ENCODE results near the gene SAP30BP. TPM values are rescaled to one million over a fixed set of nuclear protein-coding genes. Genes with fewer than 3 reads are reported as not detected.

SAP30BP gene
- total and polyA plus RNA-seq, 2 of the 8 experiments (the other 6 are each of a cell fraction or from before 2014, with no cell fraction given), result 63.3 to 79.9 TPM

- Histone ChIP-seq H3K9ac (replicated peaks in 1 of 4; ENCODE audit: extremely low read depth in 1 of 4, low read depth in 3 of 4, low read length in 3 of 4) (no peak overlapping the region), H3K27me3 (replicated peaks in 1 of 4; ENCODE audit: control insufficient read depth in 3 of 4, extremely low read depth in 1 of 4, insufficient read depth in 3 of 4, low read length in 3 of 4) (no peaks in the 10 kb centered on the region), H3K4me3 (ENCODE audit: extremely low read depth in 1 of 4, insufficient read depth in 2 of 4, low read depth in 3 of 4, low read length in 4 of 4) (no peak overlapping the region), H3K27ac (ENCODE audit: low read depth, low read length) (peak overlapping the region; percentile 63), H4K20me1 (replicated peaks in 1 of 2; ENCODE audit: control insufficient read depth in 1 of 2, insufficient read depth in 2 of 2, low read length in 2 of 2) (peaks cover 0 to 1% of the 10 kb centered on the region in 2 experiments), H2AFZ (ENCODE audit: low read length) (no peak overlapping the region), H2BK120ac (replicated peaks; ENCODE audit: low read depth, low read length) (no peak overlapping the region), H2BK5ac (ENCODE audit: low read depth, low read length) (peak overlapping the region; percentile 3; the same call in 1 of the 2 replicates), H3K4ac (replicated peaks; ENCODE audit: insufficient read length, low read depth, low read length) (no peak overlapping the region), H3K9me3 (ENCODE audit: insufficient read depth in 2 of 2, low read depth in 1 of 2, low read length in 1 of 2) (no peaks in the 10 kb centered on the region), H3K4me2 (ENCODE audit: insufficient read depth in 1 of 2, low read depth in 2 of 2, low read length in 2 of 2) (0 out of 4 replicates have a peak overlapping the region, but pooled peaks of 1 of the 2 experiments have one; percentile 25), H2BK12ac (ENCODE audit: low read depth, low read length) (0 out of 2 replicates have a peak overlapping the region, but pooled peaks have one; percentile 6), H3K79me1 (ENCODE audit: low read depth, low read length) (no peaks in the 10 kb centered on the region; the same call in 1 of the 2 replicates), H3K23ac (ENCODE audit: insufficient read length) (no peak overlapping the region), H4K5ac (ENCODE audit: insufficient read length, low read depth, low read length) (no peak overlapping the region), H2BK20ac (ENCODE audit: low read length) (no peak overlapping the region), H3K23me2 (ENCODE audit: low read depth, low read length) (no peaks in the 10 kb centered on the region), H3K18ac (ENCODE audit: extremely low read depth, low read length) (no peak overlapping the region), H3K79me2 (ENCODE audit: control insufficient read depth in 1 of 2, insufficient read depth in 2 of 2, low read length in 2 of 2) (no peaks in the 10 kb centered on the region; a peak in 1 of 4 replicates), H3K14ac (ENCODE audit: insufficient read length) (no peak overlapping the region), H4K8ac (ENCODE audit: extremely low read depth, insufficient read depth, low read length) (no peak overlapping the region), H3K56ac (replicated peaks; ENCODE audit: insufficient read length, low read depth, low read length) (no peak overlapping the region), H3K4me1 (replicated peaks in 1 of 4; ENCODE audit: control insufficient read depth in 3 of 4, insufficient read depth in 4 of 4, low read length in 3 of 4) (peaks cover 5 to 16% (median 10%) of the 10 kb centered on the region in 4 experiments), H3K36me3 (ENCODE audit: control insufficient read depth in 2 of 4, insufficient read depth in 4 of 4, low read length in 3 of 4) (no peaks in the 10 kb centered on the region; a peak in 1 of 8 replicates), H2AK5ac (ENCODE audit: low read depth, low read length) (no peak overlapping the region), H4K91ac (replicated peaks; ENCODE audit: insufficient read length, low read length) (no peak overlapping the region), H2BK15ac (ENCODE audit: low read length) (no peak overlapping the region)
- CTCF ChIA-PET (ENCODE audit: partially characterized antibody), result interaction anchor here (1.1 to 59.2 kb wide), 6 partner anchors 2 to 402 kb away, joined by 3 to 2200 read pairs (median 158); partner anchors contain the start of genes RECQL5, SAP30BP and SMIM5
- TF ChIP-seq SRF (IDR thresholded peaks at IDR 0.05; ENCODE audit: low read depth, low read length) (no peak), EP300 (IDR thresholded peaks at IDR 0.05; ENCODE audit: borderline replicate concordance in 1 of 2, low read depth in 2 of 2, low read length in 2 of 2) (no peak), MAX (IDR thresholded peaks at IDR 0.05) (no peak), HDAC6 (IDR thresholded peaks at IDR 0.05; ENCODE audit: low read depth, low read length) (no peak), SIRT6 (IDR thresholded peaks at IDR 0.05; ENCODE audit: low read length) (no peak), RFX5 (IDR thresholded peaks at IDR 0.05; ENCODE audit: borderline replicate concordance, low read depth, low read length) (no peak), ASH2L (IDR thresholded peaks at IDR 0.05; ENCODE audit: low read length) (no peak), CEBPB (IDR thresholded peaks at IDR 0.05; ENCODE audit: low read depth, low read length) (no peak), CHD1 (IDR thresholded peaks at IDR 0.05; ENCODE audit: low read depth, low read length) (no peak), GABPA (IDR thresholded peaks at IDR 0.05; ENCODE audit: borderline replicate concordance, insufficient read depth, low read length) (no peak), BRCA1 (IDR thresholded peaks at IDR 0.05; ENCODE audit: low read depth, low read length) (no peak), USF2 (IDR thresholded peaks at IDR 0.05; ENCODE audit: low read length) (no peak)
- POLR2A ChIA-PET (ENCODE audit: partially characterized antibody), result interaction anchor here (0.9 to 3.0 kb wide), 8 partner anchors 8 to 61 kb away, joined by 3 to 19 read pairs (median 3); partner anchors contain the start of genes RECQL5, SAP30BP and SMIM5
- WGBS, 2 experiments (ENCODE audit: extremely low coverage in 1 of 2, insufficient coverage in 1 of 2, insufficient read length in 1 of 2, insufficient replicate concordance in 2 of 2, low coverage in 1 of 2, low lambda C conversion rate in 2 of 2, missing lambda C conversion rate in 1 of 2), result 89% methylated on average over 7 of the region's 7 CpGs; no CpG with 5 or more reads in 1 of the 2 experiments
- DNase-seq (ENCODE audit: low read depth in 1 of 2, low spot score in 2 of 2) (no peak), FAIRE-seq (no peak)
These were observed 24.9 kb upstream of the SAP30BP start for GRCh38 chr17:75642182-75642783.

Data from H1 (cell line).